DMS 273 treated with DMSO at 0.1 percent for 48 hours (cell line): Measurements from ENCODE around the gene NEK3.
"Not testable (repeated sequence)": the region's sequence is repeated elsewhere in the genome, so short reads cannot be mapped to it uniquely, and the experiment has no call there.

Source experiments
- DNase-seq: peaks from one replicate; lab custom pipeline; 2025; lab: John Stamatoyannopoulos, UW

NEK3 gene, protein sequence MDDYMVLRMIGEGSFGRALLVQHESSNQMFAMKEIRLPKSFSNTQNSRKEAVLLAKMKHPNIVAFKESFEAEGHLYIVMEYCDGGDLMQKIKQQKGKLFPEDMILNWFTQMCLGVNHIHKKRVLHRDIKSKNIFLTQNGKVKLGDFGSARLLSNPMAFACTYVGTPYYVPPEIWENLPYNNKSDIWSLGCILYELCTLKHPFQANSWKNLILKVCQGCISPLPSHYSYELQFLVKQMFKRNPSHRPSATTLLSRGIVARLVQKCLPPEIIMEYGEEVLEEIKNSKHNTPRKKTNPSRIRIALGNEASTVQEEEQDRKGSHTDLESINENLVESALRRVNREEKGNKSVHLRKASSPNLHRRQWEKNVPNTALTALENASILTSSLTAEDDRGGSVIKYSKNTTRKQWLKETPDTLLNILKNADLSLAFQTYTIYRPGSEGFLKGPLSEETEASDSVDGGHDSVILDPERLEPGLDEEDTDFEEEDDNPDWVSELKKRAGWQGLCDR

GRCh38 chr13:52159159-52159982 is at the start of gene NEK3:
Gene NEK3, minus strand, starts transcription at chr13:52159597. Its CDS starts 3,406 bp downstream, at chr13:52156191.
- peak; percentile 3 for DNase-seq

DNA sequence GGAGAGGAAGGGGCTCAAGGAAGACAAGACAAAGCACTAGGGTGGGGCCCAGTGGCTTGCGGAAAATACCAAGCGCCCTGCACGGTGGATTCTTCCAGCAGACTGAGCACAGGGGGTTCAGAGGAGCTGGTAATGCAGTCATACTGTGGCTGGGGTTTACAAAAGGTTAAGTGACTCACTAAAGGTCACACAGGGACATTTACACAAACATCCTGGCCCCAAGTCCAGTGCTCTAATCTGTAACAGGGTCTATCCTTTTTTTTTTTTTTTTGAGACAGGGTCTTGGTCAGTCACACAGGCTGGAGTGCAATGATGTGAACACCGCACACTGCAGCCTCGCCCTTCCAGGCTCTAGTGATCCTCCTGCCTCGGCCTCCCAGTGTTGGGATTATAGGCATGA is 49.0 kb upstream of the NEK3 start:
- DNase-seq = not testable (repeated sequence)

GRCh38 chr13:52207896-52208295 is 48.5 kb upstream of the NEK3 start:
- DNase-seq = not testable (repeated sequence)

DNA sequence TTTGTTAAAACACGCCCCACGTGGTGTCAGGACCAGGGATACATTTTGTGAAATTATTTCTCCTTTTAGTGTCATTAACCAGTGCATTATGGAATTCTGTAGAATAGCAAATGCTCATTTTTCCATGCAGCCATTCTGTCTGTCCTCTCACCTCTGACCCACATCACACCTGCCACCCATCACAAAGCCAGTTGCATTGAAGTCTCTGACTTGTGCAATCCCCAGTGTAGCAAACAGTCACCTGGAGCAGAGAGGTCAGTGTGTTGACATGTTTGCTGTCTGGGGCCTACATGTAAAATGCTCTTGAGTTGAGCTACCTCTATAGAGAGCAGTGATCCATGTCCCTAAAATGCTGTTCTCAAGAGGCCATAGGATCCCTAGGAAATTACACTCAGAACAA is 47.9 kb upstream of the NEK3 start:
- not testable (repeated sequence) for DNase-seq

GRCh38 chr13:52204546-52204945 is 45.1 kb upstream of the NEK3 start:
- not testable (repeated sequence) for DNase-seq

DNA sequence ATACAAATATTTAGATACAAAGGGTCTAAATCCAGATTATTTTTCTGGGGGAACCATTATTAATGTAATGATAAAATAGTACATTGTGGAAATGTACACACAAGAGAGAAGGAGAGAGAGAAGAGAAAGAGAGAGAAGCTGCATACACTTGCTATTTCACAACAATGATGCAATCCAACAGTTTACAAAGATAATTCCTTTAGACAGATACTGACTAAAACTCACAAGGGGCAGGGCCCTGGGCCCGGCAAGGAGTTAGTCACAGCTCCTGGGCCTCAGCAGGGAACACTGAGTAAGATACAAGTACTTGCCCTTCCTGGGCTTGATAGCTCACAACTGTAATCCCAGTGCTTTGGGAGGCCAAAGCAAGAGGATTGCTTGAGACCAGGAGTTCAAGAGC is 44.5 kb upstream of the NEK3 start:
- not testable (repeated sequence) for DNase-seq

DNA sequence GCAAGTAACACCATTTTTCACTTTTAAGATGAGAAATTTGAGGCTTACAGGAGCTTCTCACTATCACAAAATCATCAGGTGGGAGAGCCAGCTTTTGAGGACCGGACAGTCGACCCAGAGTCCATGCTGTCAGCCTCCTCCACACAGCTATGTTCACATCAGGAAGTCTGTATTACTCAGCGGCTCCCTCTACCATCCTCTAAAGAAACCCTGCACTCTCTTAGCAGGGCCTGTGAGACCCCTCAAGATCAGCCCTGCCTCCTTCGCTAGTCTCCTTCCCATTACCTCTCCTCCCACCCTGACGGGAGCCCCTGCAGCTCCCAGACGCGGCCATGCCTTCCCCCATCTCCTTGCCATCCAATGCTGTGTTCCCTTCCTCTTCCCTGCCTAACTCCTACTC is 43.1 kb upstream of the NEK3 start:
- DNase-seq = not testable (repeated sequence)

GRCh38 chr13:52201439-52202193 is 42.2 kb upstream of the NEK3 start:
- not testable (repeated sequence) for DNase-seq

DNA sequence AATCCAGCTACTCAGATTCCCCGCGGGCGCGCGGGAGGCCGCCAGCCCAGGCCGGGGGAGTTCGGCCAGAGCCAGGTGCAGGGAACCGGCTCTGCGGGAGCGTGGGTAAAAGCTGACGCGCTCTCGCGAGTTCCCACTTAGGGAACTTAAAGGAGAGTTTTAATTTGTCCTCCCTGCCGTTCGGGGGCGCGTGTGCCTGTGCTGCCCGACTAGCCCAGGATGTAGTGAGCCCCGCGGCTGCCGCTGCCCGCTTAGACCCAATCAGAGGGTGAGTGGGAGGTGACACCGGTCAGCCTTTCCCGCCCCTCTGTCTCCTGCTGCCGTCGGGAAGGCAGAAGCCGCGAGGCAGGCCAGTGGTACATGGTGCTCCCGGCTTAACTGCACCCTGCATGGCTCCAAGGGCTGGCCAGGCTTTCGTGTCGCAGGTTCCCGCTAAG is 36.0 kb upstream of the NEK3 start:
- DNase-seq = no peak

DNA sequence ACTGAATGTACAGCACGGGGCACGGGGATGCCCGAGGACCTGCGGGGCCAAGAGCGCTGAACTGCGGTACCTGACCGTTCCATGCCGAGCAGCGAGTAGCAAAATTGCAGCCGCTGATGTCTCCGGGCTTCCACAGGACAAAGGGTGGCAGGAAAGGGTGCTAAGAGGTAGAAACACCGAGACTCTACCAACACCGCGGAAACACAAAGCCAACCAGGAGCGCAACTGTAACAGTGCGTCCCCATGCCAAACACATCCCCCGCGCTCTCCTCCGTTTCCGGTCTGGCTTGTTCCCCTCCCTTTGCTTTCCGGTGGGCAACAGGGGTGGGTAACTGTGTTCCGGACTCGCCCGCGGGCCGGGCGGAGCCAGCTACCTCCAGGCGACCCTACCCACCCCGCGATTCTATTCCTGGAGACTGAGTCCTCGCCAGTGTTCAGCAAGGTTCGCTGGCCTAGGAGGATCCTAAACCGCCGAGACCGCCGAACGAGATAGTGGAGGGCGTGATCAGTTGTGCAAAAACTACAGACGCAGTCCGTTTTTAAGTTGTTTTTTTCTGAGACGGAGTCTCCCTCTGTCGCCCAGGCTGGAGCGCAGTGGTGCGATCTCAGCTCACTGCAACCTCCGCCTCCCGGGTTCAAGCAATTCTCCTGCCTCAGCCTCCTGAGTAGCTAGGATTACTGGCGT is 34.9 kb upstream of the NEK3 start:
- DNase-seq = peak; percentile 41

DNA sequence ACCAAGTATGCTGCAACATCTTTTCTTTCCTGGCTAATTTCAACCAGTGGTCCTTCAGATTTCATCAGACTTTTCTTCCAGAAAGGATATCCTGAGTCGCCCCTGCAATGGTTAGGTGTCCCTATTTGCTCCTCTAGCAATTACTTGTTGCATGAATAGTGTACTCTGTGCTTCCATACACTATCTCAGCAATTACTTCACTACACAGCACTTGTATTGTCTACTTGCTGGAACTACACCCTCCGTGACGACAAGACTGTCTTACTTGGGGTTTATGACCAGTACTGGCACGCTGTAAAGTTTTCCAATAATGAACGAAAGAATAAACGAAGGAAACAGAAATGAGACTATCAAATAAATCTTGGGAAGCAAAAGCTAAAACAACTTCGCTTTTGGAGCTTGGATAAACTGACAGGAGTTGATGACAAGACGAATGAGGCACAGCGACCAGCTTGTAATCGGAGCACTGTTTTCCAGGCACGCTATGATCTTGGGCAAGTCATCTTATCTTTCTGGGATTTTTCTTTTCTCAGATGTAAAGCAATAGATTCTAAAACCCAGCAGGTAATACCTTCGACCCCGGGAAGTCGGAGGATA is 34.3 kb upstream of the NEK3 start:
- not testable (repeated sequence) for DNase-seq

DNA sequence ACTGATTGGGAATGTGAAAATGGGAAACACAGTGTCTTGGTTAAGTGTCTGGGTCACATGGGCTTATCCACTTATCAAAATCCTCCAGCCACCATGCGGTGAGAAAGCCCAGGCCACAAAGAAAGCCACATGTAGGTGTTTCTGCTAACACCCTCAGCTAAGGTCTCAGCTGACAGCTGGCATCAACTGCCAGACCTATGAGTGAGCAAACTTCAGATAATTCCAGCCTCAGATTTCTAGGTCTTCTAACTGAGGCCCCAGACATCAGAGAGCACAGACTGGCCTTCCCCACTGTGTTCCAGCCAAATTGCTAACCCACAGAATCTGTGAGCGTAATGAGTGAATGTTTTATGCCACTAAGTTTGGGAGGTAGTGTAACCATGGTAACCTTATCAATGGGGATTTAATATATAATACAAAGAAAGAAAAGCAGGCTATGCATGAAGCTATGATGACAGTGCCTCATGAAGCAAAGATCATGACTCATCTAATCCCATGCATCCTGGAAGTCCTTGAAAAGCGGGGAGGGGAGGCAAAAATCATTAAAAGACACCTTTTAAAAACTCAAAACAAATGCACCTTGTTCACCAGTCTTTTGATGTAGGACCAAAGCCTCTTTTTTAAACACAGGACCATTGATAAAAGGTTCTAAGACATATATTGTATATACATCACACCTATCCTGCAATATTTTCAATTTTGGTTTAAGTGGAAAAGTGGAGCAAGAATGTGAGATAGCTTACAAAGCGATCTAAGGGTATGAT is 28.2 kb upstream of the NEK3 start:
- not testable (repeated sequence) for DNase-seq

DNA sequence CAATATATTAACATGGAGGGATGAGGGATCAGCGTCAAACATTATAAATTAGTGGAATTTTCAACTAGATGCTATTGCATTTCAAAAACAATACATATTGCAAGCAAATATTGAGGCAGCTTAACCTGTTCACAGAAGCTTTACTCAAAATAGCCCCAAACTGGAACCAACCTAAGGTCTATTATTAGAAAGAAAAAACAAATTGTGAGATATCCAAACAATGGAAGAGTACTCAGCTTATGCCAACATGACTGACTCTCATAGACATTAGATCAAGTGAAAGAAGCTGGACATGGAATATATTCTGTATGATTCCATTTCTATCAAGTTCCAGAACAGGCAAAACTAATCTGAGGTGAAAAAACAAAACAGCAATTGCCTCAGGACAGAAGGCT is 27.6 kb upstream of the NEK3 start:
- DNase-seq = no peak

DNA sequence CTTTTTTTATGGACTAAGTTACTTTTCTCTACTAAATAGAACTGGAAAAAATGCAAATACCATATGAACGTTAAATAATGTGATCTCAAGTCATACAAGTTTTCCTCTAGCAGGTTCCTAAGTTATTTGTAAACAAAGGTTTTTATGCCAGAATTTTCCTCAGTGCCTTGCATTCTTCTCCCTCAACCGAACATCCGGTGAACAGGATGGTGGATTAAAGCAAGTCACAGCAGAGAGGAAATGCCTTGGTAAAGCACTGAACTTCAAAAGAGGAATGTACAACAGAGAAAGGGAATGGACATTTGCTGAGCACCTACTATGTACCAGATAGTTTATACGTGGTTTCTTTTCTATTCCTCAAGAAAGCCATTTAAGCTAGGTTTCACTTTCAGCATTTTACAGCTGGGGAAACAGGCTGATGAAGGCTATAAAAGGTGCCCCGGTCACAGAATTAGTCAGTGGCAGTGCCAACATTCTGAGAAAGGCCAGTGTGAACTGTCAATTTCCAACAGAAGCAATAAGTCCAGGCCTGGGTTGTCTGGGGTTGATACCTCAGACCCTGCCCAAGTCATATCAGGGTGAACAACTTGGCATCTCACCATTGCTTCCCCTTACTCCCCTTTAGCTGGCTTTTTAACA is 22.0 kb upstream of the NEK3 start:
- DNase-seq = not testable (repeated sequence)

GRCh38 chr13:52179925-52180324 is 20.5 kb upstream of the NEK3 start:
- DNase-seq = no peak

DNA sequence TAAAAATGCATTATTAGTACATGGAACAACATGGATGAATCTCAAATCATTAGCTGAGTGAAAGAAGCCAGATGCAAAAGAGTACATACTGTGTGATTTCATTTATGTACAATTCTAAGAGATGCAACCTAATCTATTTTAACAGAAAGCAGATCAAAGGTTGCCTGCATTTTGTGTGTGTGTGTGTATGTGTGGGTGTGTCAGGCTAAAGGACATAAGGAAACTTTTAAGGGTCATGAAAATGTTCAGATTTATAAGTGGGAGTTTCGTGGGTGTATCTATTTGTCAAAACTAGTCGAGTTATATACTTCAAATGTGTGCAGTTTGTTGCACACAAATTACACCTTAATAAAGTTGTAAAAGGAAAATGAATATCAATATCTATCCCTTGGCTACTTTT is 17.9 kb upstream of the NEK3 start:
- DNase-seq = no peak

DNA sequence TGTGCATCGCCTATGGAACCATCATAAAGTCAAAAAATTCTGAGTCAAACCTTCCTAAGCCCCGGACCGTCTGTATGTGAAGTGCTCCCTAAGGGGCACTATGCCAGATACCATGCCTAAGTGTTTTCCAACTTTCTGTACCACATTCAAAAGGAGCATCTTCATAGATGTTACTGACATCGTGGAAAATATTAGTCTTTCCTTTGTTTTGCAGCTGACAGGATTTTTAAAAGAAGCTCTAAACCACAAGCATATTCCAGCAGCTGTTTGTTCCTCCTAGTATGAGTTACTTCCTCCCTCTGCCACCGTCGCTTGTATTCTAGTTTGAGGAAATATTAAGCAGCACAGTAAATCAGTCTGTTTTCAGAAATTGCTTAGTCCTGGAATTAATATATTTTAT is 14.6 kb upstream of the NEK3 start:
- not testable (repeated sequence) for DNase-seq

DNA sequence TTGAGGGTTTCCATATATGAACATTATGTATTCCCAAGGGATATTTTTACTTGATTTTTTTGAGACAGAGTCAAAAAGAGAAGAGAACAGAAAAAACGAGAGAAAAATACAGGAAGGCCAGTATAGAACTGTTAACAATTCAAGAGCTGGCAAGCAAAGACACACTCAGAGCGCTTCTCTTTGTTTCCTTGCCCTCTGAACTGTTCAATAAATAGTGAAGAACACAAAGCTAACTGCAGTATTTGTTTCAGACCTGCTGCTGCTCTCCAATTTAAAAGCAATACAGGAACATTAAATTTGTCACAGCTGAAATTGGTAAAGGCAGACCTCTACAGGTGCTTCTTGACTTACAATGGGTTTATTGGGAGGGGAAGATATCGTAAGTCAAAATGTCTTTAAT is 14.0 kb upstream of the NEK3 start:
- no peak for DNase-seq

DNA sequence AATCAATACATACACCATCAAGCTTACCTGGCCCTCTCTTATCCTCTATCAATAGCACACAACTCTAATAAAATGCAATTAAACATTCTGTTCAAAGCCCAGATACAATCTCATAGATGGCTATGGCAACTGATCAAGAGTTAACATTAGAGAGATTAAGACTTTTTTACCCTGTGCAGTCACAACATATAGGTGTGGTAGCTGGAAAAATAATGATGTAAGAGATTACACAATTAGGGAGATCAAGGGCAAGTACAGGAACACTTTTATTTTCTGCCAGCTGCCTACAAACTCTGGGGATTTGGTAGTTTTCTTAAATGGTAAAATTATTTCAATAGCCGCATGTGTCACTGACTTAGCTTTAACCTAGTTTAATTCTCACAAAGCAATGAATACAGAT is 12.3 kb upstream of the NEK3 start:
- DNase-seq = not testable (repeated sequence)
